ENCODE measurements around the gene ARL6IP1. TPM values are rescaled to one million over a fixed set of nuclear protein-coding genes. Genes with fewer than 3 reads are reported as not detected.

The ARL6IP1 gene
- 182 and 187 TPM in 2 replicates for total RNA-seq

GRCh38 chr16:18801145-18801972 is at the start of gene ARL6IP1:
ARL6IP1 (minus strand) TSS chr16:18801549; CDS start chr16:18801466, 83 bp downstream.

DNA sequence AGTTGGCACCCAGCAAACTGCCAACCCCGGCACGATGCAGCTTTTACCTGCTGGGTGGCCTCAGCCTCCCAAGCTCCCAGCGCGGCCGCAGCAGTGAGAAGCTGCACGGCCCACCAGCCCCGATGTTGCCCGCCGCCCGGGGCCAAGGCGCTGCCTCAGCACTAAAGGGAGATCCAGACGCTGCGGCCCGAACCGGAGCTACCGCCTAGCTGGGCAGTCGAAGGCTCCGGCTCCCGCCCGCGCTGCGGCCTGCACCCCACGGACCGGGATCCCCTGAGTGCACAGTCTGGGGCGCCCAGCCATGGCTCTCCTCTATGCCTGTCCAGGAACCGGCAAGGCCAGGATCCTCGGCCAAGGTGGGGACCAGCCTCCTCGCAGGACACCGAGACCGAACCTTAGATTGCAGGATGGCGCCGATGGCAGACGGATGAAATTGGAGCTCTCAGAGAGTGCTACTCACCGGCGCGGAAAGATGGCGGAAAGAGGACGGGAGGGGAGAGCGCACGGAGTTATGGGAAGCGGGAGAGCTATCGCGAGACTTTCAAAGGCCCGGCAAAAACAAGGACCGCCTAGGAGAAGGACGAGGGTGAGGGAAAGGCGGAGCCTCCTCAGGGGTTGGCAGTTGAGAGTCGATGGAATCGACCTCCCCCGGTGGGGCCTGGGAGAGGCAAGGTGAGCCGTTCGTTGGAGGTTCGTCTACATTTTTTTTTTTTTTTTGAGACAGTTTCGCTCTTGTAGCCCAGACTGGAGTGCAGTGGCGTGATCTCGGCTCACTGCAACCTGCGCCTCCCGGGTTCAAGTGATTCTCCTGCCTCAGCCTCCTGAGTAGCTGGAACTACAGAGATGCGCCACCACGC is 11.3 kb downstream of the ARL6IP1 start, which contains the start of gene RPS15A:
Gene RPS15A (minus strand): TSS at position 485 of the 857 bp plus-strand sequence. CDS start 1,221 bp downstream, outside the sequence.

Other genes with a start within 250 kb of the ARL6IP1 start
- 81.2 and 89.7 TPM in 2 replicates for gene NOMO2, start 239.5 kb downstream of the ARL6IP1 start, total RNA-seq
- gene RPS15A, start 11.2 kb downstream of the ARL6IP1 start, total RNA-seq: 669 and 1,850 TPM in 2 replicates
- 73.1 and 84.6 TPM in 2 replicates for gene SMG1, start 124.9 kb upstream of the ARL6IP1 start, total RNA-seq
- 0.73 and 2.2 TPM in 2 replicates for gene TMC7, start 182.4 kb upstream of the ARL6IP1 start, total RNA-seq

Data from subcutaneous preadipocyte (primary cell).